ENCODE measurements around the gene SLX4IP. TPM values are rescaled to one million over a fixed set of nuclear protein-coding genes. Genes with fewer than 3 reads are reported as not detected.

The SLX4IP gene
- total RNA-seq, 1 donor from 2014 or later = 5.4 TPM

DNA sequence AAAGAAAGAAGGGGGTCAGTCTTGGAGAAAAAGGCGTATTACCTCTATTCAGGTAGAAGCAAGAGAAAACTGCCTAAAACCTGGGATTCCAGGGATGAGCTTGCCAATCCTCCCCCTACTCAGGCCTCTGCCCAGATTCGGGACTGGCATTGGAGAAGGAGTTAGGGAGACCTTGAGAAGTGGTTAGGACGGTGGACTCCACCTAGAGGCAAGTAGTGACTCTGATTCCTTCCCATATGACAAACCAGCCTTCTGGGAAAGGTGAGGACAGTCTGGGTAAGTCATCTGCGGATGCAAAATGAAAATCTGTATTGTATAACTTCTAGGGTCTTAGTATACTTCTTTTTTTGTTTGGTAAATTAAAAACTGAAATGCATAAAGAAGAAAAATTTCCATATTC is 43.8 kb downstream of the SLX4IP start:
- DNase-seq (ENCODE audit: low spot score) = no peak
- Mint-ChIP-seq H3K4me3 (ENCODE audit: unreplicated experiment) (no peak overlapping the region), H3K27me3 (ENCODE audit: low read depth) (no peaks in the 10 kb centered on the region), H3K4me1 (ENCODE audit: low read depth) (peaks cover 8% of the 10 kb centered on the region), H3K27ac (ENCODE audit: unreplicated experiment) (no peak overlapping the region), H3K9me3 (ENCODE audit: low read depth) (no peaks in the 10 kb centered on the region), H3K36me3 (ENCODE audit: low read depth) (no peaks in the 10 kb centered on the region)
- TF ChIP-seq, protein P1, sequence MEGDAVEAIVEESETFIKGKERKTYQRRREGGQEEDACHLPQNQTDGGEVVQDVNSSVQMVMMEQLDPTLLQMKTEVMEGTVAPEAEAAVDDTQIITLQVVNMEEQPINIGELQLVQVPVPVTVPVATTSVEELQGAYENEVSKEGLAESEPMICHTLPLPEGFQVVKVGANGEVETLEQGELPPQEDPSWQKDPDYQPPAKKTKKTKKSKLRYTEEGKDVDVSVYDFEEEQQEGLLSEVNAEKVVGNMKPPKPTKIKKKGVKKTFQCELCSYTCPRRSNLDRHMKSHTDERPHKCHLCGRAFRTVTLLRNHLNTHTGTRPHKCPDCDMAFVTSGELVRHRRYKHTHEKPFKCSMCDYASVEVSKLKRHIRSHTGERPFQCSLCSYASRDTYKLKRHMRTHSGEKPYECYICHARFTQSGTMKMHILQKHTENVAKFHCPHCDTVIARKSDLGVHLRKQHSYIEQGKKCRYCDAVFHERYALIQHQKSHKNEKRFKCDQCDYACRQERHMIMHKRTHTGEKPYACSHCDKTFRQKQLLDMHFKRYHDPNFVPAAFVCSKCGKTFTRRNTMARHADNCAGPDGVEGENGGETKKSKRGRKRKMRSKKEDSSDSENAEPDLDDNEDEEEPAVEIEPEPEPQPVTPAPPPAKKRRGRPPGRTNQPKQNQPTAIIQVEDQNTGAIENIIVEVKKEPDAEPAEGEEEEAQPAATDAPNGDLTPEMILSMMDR (IDR thresholded peaks at IDR 0.05) = no peak

DNA sequence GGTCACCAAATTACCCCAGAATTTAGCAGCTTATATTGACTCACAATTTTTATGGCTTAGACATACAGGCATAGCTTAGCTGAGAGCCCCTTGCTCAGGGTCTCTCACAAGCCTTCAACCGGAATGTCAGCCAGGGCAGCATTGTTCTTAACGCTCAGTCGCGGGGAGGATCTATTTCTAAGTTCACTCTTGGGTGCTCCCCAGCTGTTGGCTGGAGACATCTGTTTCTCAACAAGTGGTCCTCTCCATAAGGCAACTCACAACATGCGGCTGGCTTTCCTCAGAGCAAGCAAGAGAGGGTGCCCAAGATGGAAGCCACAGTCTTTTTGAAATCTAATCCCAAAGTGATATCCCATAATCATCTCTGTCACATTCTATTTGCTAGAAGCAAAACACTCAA is 46.6 kb downstream of the SLX4IP start:
- TF ChIP-seq, protein P1 (IDR thresholded peaks at IDR 0.05) = no peak
- H3K36me3 Mint-ChIP-seq (ENCODE audit: low read depth) = peaks cover 2% of the 10 kb centered on the region
- H3K4me3 Mint-ChIP-seq (ENCODE audit: unreplicated experiment) = no peak overlapping the region
- no peak for DNase-seq (ENCODE audit: low spot score)
- no peaks in the 10 kb centered on the region for H3K9me3 Mint-ChIP-seq (ENCODE audit: low read depth)
- no peaks in the 10 kb centered on the region for H3K4me1 Mint-ChIP-seq (ENCODE audit: low read depth)
- H3K27me3 Mint-ChIP-seq (ENCODE audit: low read depth) = no peaks in the 10 kb centered on the region
- H3K27ac Mint-ChIP-seq (ENCODE audit: unreplicated experiment) = no peak overlapping the region

DNA sequence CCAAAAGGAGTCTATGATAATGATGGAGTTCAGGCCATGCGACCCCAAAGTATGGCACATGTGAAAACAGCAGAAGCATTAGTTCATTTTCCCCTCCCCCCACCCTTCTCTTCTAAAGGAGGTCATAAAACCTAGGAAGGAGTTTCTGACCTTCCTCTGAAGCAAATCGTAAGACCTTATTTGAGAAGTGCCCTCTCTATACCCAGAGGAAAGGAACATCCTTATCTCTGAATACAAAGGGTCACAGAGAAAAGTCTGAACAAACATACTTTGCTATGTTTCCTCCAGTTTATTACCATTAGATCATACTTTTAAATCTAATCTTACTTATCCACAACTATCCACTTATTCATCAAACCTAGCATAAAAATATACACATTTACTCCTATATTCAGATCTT is 48.6 kb downstream of the SLX4IP start:
- no peak overlapping the region for H3K4me3 Mint-ChIP-seq (ENCODE audit: unreplicated experiment)
- H3K9me3 Mint-ChIP-seq (ENCODE audit: low read depth) = no peaks in the 10 kb centered on the region
- H3K36me3 Mint-ChIP-seq (ENCODE audit: low read depth) = peaks cover 2% of the 10 kb centered on the region
- no peaks in the 10 kb centered on the region for H3K27me3 Mint-ChIP-seq (ENCODE audit: low read depth)
- no peak for DNase-seq (ENCODE audit: low spot score)
- no peak overlapping the region for H3K27ac Mint-ChIP-seq (ENCODE audit: unreplicated experiment)
- TF ChIP-seq, protein P1 (IDR thresholded peaks at IDR 0.05) = no peak
- H3K4me1 Mint-ChIP-seq (ENCODE audit: low read depth) = peaks cover 9% of the 10 kb centered on the region

DNA sequence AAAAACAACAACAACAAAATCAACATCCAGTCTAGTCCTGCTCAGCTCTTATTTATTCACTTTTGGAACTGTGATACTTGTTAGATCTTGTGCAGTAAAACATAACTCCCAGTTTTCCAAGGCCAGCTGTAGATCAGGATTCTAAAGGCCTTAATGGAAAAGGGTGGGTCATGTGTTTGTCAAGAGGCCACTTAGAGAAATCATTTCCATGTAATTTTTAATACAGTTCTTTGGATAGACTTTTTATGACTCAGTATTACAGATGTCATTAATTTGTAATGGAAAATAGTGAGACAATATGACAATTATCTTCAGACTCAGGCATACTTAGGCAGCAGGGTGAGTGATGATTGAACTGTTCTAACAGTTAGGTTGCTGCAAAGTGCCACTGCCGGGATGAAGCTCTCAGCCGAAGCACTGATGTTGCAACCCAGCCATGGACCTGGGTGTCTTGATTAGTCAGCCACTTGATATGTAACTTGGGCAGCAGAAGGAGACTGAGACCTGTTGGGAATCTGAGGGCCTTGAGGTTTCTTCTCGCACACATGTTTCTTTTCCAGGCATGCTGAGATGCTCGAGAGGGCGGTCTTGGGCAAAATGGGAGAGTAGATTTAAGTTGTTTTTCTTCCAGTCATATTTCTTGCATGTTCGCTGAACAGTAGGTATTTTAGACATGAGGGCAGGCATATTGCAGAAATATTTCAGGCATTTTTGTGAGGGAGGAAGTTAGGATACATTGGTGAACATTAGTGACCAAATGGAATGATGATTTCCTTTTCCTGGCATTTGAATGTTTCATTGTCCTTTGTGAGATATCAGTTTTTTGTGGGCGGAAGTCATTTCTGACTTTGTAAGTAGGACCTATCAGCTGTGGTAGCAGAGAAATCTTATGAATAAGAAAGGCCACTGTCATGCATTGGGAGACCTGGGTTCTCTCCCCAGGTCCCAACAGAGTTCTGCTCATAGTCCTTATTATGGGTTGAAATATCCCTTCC is 52.3 kb downstream of the SLX4IP start:
- H3K27ac Mint-ChIP-seq (ENCODE audit: unreplicated experiment) = no peak overlapping the region
- peaks cover 15% of the 10 kb centered on the region for H3K4me1 Mint-ChIP-seq (ENCODE audit: low read depth)
- TF ChIP-seq, protein P1 (IDR thresholded peaks at IDR 0.05) = no peak
- DNase-seq (ENCODE audit: low spot score) = no peak
- H3K27me3 Mint-ChIP-seq (ENCODE audit: low read depth) = no peaks in the 10 kb centered on the region
- H3K9me3 Mint-ChIP-seq (ENCODE audit: low read depth) = no peaks in the 10 kb centered on the region
- peaks cover 2% of the 10 kb centered on the region for H3K36me3 Mint-ChIP-seq (ENCODE audit: low read depth)
- H3K4me3 Mint-ChIP-seq (ENCODE audit: unreplicated experiment) = no peak overlapping the region

DNA sequence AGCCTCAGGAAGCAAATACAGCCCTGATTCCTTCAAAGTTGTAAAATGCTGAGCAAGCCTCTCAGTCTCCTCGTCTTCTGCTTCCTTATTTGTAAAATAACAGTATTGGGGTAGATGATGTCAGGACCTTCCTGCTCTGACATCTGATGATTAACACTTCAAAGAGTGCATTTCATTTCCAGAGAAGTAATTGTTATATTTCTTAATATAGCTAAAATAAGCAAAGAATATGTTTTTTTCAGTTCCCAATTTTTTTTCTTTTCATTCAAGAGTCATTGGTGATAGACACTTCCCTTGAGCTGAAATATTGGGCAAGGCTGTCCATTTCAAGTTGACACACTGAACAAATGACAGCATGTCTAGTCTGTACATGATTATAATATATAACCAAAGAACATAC is 53.4 kb downstream of the SLX4IP start:
- H3K9me3 Mint-ChIP-seq (ENCODE audit: low read depth) = no peaks in the 10 kb centered on the region
- TF ChIP-seq, protein P1 (IDR thresholded peaks at IDR 0.05) = no peak
- no peaks in the 10 kb centered on the region for H3K27me3 Mint-ChIP-seq (ENCODE audit: low read depth)
- peaks cover 15% of the 10 kb centered on the region for H3K4me1 Mint-ChIP-seq (ENCODE audit: low read depth)
- H3K27ac Mint-ChIP-seq (ENCODE audit: unreplicated experiment) = no peak overlapping the region
- H3K4me3 Mint-ChIP-seq (ENCODE audit: unreplicated experiment) = no peak overlapping the region
- H3K36me3 Mint-ChIP-seq (ENCODE audit: low read depth) = peaks cover 2% of the 10 kb centered on the region
- no peak for DNase-seq (ENCODE audit: low spot score)

Data from chondrocyte (in vitro differentiated cells).